NCI-H2196 treated with DMSO at 0.1 percent for 48 hours (cell line): ENCODE data around the gene ZNF555.

Experiments used
- DNase-seq: peaks from one replicate; lab custom pipeline; 2025; ENCODE audit not compliant: unreplicated experiment; lab: John Stamatoyannopoulos, UW

Gene ZNF555

GRCh38 chr19:2822846-2823245 is 18.4 kb upstream of the ZNF555 start:
- no peak for DNase-seq

GRCh38 chr19:2823646-2824045 is 17.6 kb upstream of the ZNF555 start:
- DNase-seq: no peak

GRCh38 chr19:2824129-2824528 is 17.1 kb upstream of the ZNF555 start:
- DNase-seq: no peak

GRCh38 chr19:2827022-2827421 is 14.3 kb upstream of the ZNF555 start:
- DNase-seq: no peak

- no peak for DNase-seq
Observed at GRCh38 chr19:2827840-2828489, 13.3 kb upstream of the ZNF555 start.

GRCh38 chr19:2834294-2834871 is 6.9 kb upstream of the ZNF555 start:
- no peak for DNase-seq

GRCh38 chr19:2837430-2837829 is 3.8 kb upstream of the ZNF555 start:
- no peak for DNase-seq

GRCh38 chr19:2841855-2842574 is 740 bp downstream of the ZNF555 start:
- no peak for DNase-seq

- DNase-seq: no peak
Observed at GRCh38 chr19:2845107-2845506, 3.8 kb downstream of the ZNF555 start.

GRCh38 chr19:2846180-2846894 is 5.1 kb downstream of the ZNF555 start:
- DNase-seq: no peak

- no peak for DNase-seq
Observed at GRCh38 chr19:2847507-2847906, 6.2 kb downstream of the ZNF555 start.

GRCh38 chr19:2848616-2849015 is 7.3 kb downstream of the ZNF555 start:
- DNase-seq: no peak

- no peak for DNase-seq
Observed at GRCh38 chr19:2850256-2850925, 9.1 kb downstream of the ZNF555 start.

GRCh38 chr19:2852598-2852997 is 11.3 kb downstream of the ZNF555 start:
- DNase-seq: no peak

- no peak for DNase-seq
Observed at GRCh38 chr19:2853015-2853606, 11.8 kb downstream of the ZNF555 start.

- DNase-seq: no peak
Observed at GRCh38 chr19:2854849-2855248, 13.6 kb downstream of the ZNF555 start.

GRCh38 chr19:2856457-2857050 is 15.3 kb downstream of the ZNF555 start:
- DNase-seq: no peak

GRCh38 chr19:2858864-2859263 is 17.6 kb downstream of the ZNF555 start:
- no peak for DNase-seq

GRCh38 chr19:2863816-2864215 is 22.5 kb downstream of the ZNF555 start:
- DNase-seq: no peak

GRCh38 chr19:2865334-2866100 is 24.2 kb downstream of the ZNF555 start:
- no peak for DNase-seq
